DOHH2 (cell line): ENCODE measurements around the gene CD2BP2.

Source experiments
- CTCF ChIP-seq: fragments of 200-600 bp; sonication (generic); IDR thresholded peaks from one replicate; pipeline ENCODE4 v1.5.1; 2014; ENCODE audit warnings: antibody characterized with exemption, mild to moderate bottlenecking, low read depth, low read length; ENCODE audit not compliant: poor library complexity, severe bottlenecking
- EZH2phosphoT487 ChIP-seq: fragments of 200-600 bp; sonication (generic); IDR thresholded peaks from 2 replicates; pipeline ENCODE4 v1.6.1; 2017; ENCODE audit warnings: borderline replicate concordance, mild to moderate bottlenecking, antibody characterized with exemption, low read length, moderate library complexity, mixed read lengths

- TF ChIP-seq CTCF (no peak), EZH2phosphoT487 (no peak)
These were observed 22.1 kb upstream of the CD2BP2 start for GRCh38 chr16:30377050-30377811.
